Activated CD8-positive, alpha-beta T cell treated with anti-CD3 and anti-CD28 coated beads for 36 hours (primary cell): Measurements from ENCODE around the gene COQ3. TPM values are rescaled to one million over a fixed set of nuclear protein-coding genes. Genes with fewer than 3 reads are reported as not detected.

Experiments used
- ATAC-seq: fragments of 200-7000 bp; cut with Tn5 transposase; one replicate; pipeline ENCODE4 v1.10.0; 2021; ENCODE audit warnings: mild to moderate bottlenecking, moderate library complexity
- CTCF ChIA-PET: fragments of 350-600 bp; sonication (Branson Sonifier 250); formaldehyde crosslinking; loops from one replicate; lab custom pipeline; 2021; ENCODE audit warnings: antibody characterized with exemption; lab: Charles Lee
- POLR2A ChIA-PET: fragments of 350-600 bp; sonication (Branson Sonifier 250); formaldehyde crosslinking; loops from one replicate; lab custom pipeline; 2021; ENCODE audit warnings: antibody characterized with exemption; lab: Charles Lee
- DNase-seq: peaks from one replicate; pipeline ENCODE4 v3.0.0-alpha.2; 2020
- H3K27ac Mint-ChIP-seq: one replicate; pipeline ENCODE4 v1.8.0; 2021; ENCODE audit warnings: mild to moderate bottlenecking, mixed read lengths
- H3K27me3 Mint-ChIP-seq: one replicate; pipeline ENCODE4 v1.8.0; 2021; ENCODE audit warnings: mixed read lengths
- H3K36me3 Mint-ChIP-seq: one replicate; pipeline ENCODE4 v1.8.0; 2021; ENCODE audit warnings: low read depth, mixed read lengths
- H3K4me1 Mint-ChIP-seq: one replicate; pipeline ENCODE4 v1.8.0; 2021; ENCODE audit warnings: low read depth, mixed read lengths
- H3K4me3 Mint-ChIP-seq: one replicate; pipeline ENCODE4 v1.8.0; 2021; ENCODE audit warnings: mild to moderate bottlenecking, moderate library complexity, mixed read lengths
- H3K9me3 Mint-ChIP-seq: one replicate; pipeline ENCODE4 v1.8.0; 2021; ENCODE audit warnings: mixed read lengths
- intact Hi-C: fragments of 100-400 bp; cut with micrococcal nuclease; formaldehyde crosslinking; loops from one replicate; pipeline ENCODE4 v1.10.0; 2022
- total RNA-seq, 2 experiments: library from RNA; stranded (reverse); gene quantifications; one replicate each; pipeline ENCODE4 v1.2.3, GENCODE V29; 2021
- TF ChIP-seq, protein P1 (sequence below): fragments of 200-600 bp; IDR thresholded peaks from one replicate; pipeline ENCODE4 v1.8.0; 2022; ENCODE audit warnings: antibody characterized with exemption, mild to moderate bottlenecking

The COQ3 gene
- total RNA-seq, 2 experiments from 2014 or later, result 20.8 to 24.9 TPM

DNA sequence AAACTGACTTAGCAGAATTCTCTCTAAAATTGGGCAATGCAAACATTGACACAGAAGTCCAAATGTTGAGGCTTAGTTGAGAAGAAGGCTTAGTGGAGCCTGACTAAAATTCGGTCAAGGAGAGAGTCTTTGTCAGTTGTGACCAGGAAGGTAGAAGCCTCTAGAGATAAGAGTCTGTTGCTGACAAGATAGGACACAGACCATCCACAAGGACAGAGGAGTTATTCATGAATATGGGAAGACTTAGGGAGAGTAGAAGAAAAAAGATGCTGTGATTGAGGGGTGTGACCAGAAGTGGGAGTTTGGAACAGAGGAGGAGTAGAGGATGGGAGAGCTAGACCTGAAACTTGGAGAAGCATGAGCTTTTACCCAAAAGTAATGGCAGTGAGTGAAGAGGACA, 37.4 kb downstream of the COQ3 start:
- no peak overlapping the region for H3K27ac Mint-ChIP-seq
- H3K27me3 Mint-ChIP-seq, result peaks cover 43% of the 10 kb centered on the region

DNA sequence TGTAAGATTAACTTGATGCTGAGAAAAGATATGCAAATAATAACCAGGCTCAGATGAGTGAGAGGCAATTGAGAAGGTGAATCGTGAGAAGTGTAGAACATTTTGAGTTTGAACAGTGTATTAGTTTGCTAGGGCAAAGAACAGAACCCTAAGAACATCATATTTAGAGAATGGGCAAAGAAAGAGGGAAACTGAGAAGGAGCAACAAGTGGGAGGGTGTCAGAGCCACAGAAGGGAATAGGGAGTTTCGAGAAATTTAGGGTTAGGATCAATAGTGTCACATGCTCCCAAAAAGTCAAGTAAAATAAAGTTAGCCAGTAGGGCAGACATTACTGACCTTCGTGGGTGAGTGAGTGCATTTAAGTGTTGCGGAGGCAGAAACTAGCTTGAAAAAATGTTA, 39.0 kb downstream of the COQ3 start:
- ATAC-seq (no peak), DNase-seq (no peak)
- peaks cover 2% of the 10 kb centered on the region for H3K4me1 Mint-ChIP-seq
- peaks cover 52% of the 10 kb centered on the region for H3K27me3 Mint-ChIP-seq
- intact Hi-C loops, result no loop called here
- CTCF ChIA-PET, result interaction anchor here (1.4 kb wide), 1 partner anchor 12 kb away, joined by 3 read pairs; no protein-coding TSS in a partner anchor
- no peak overlapping the region for H3K4me3 Mint-ChIP-seq
- TF ChIP-seq, protein P1, sequence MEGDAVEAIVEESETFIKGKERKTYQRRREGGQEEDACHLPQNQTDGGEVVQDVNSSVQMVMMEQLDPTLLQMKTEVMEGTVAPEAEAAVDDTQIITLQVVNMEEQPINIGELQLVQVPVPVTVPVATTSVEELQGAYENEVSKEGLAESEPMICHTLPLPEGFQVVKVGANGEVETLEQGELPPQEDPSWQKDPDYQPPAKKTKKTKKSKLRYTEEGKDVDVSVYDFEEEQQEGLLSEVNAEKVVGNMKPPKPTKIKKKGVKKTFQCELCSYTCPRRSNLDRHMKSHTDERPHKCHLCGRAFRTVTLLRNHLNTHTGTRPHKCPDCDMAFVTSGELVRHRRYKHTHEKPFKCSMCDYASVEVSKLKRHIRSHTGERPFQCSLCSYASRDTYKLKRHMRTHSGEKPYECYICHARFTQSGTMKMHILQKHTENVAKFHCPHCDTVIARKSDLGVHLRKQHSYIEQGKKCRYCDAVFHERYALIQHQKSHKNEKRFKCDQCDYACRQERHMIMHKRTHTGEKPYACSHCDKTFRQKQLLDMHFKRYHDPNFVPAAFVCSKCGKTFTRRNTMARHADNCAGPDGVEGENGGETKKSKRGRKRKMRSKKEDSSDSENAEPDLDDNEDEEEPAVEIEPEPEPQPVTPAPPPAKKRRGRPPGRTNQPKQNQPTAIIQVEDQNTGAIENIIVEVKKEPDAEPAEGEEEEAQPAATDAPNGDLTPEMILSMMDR, result no peak
- no peaks in the 10 kb centered on the region for H3K36me3 Mint-ChIP-seq
- no peaks in the 10 kb centered on the region for H3K9me3 Mint-ChIP-seq
- no peak overlapping the region for H3K27ac Mint-ChIP-seq
- POLR2A ChIA-PET, result no interaction called here

More for the DNA sequence above, 37.4 kb downstream of the COQ3 start:
- Mint-ChIP-seq H3K4me1 (no peaks in the 10 kb centered on the region), H3K36me3 (no peaks in the 10 kb centered on the region), H3K4me3 (no peak overlapping the region), H3K9me3 (no peaks in the 10 kb centered on the region)
- TF ChIP-seq, protein P1, result no peak
- CTCF ChIA-PET, result no interaction called here
- ATAC-seq (no peak), DNase-seq (no peak)
- intact Hi-C loops, result no loop called here
- POLR2A ChIA-PET, result no interaction called here

DNA sequence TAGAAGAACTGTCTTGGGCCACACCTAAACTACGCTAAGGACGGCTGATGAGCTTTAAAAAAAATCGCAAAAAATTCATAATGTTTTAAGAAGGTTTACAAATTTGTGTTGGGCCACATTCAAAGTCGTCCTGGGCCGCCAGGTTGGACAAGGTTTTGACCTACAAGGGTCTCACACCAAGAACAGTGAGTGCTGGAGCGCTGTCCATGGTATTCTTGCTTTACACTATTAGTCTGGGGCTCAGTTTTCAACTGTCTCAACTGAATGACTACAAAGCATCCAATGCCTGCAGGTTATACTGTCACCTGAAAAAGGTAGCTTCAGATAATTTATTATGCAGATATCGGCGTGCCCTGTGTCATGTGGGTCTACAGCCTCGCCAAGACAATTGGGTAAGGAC, 40.9 kb downstream of the COQ3 start:
- Mint-ChIP-seq H3K27me3 (peaks cover 59% of the 10 kb centered on the region), H3K36me3 (no peaks in the 10 kb centered on the region), H3K4me3 (no peak overlapping the region), H3K27ac (no peak overlapping the region), H3K4me1 (peaks cover 2% of the 10 kb centered on the region), H3K9me3 (no peaks in the 10 kb centered on the region)
- ATAC-seq (no peak), DNase-seq (no peak)
- ChIA-PET POLR2A (no interaction called here), CTCF (interaction anchor here (1.7 kb wide), 1 partner anchor 19 kb away, joined by 4 read pairs; no protein-coding TSS in a partner anchor)
- intact Hi-C loops, result no loop called here
- TF ChIP-seq, protein P1, result no peak

DNA sequence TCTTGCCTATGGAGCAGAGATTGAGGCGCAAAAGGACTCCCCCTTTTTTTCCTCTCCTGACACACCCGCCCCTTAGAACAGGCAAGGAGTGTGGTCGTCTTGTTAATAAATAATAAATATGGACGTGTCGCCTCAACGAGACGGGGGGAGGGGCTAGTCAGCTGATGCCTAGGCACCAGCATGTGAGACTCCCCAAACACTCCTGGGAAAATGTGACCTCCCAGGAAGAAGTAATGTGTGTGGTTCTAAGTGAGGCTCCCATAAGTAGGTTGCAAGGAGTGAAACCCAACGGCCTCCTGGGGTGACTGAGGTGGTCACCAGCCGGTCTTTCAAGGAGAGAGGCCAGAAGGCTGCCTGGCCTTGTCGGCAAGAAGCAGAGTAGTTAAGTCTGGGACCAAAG, 43.4 kb downstream of the COQ3 start:
- TF ChIP-seq, protein P1, result no peak
- ChIA-PET POLR2A (no interaction called here), CTCF (no interaction called here)
- ATAC-seq, result no peak
- intact Hi-C loops, result no loop called here
- Mint-ChIP-seq H3K9me3 (no peaks in the 10 kb centered on the region), H3K36me3 (no peaks in the 10 kb centered on the region), H3K27ac (no peak overlapping the region), H3K27me3 (peaks cover 56% of the 10 kb centered on the region), H3K4me3 (no peak overlapping the region), H3K4me1 (peaks cover 2% of the 10 kb centered on the region)
- DNase-seq, result no peak

DNA sequence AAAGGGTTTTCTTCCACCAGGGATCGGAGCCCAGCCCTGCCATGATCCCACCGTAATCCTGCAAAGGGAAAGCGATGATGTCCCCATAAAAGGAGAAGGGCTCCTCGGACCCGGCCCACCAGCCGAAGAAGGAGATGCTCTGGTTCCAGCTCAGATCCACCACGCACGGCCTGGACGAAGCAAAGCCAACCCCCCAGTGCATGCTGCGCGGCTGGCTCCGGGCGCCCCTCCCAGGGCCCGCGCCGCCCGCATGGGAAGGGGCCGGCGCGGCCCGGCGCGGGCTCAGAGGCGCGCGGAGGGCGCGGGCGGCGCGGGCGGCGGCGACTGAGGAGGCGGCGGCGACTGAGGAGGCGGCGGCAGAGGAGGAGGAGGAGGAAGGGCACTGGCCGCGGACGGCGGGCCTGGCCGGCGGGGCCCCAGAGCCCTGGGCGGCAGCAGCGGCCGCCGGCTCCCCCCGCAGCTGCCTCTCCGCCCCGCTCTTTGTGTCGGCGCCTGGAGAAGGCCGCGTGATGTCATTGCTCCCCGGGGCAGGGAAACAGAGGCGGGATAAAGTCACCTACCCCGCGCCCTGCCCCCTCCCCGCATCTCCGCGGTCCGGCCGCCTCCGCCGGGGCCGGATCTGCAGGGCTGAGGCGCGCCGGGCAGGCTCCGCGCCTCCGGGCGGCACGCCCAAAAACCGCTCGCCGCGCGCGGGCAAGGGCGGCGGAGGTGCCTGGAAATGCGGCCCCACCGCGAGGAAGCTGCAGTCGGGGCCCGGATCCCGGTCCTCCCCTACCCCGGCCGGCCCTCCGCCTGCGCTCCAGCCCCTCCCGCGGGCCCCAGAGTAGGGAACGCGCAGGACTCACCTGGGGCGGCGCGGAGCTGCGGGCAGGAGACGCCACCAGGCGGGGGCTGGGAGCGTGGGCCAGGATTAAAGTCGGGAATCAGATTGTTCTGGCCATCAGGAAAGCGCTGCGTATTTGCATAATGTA, 44.5 kb downstream of the COQ3 start, which contains the start of gene FAXC:
Gene FAXC (minus strand): TSS at position 504 of the 971 bp plus-strand sequence. CDS start 302 bp downstream, at position 202.
- no peaks in the 10 kb centered on the region for H3K9me3 Mint-ChIP-seq
- H3K27ac Mint-ChIP-seq, result no peak within 1 kb of the TSS
- H3K36me3 Mint-ChIP-seq, result no peaks in the 10 kb centered on the region
- H3K4me1 Mint-ChIP-seq, result peaks cover 2% of the 10 kb centered on the region
- ChIA-PET POLR2A (no interaction called here), CTCF (interaction anchor here (2.8 kb wide), 1 partner anchor 19 kb away, joined by 13 read pairs; no protein-coding TSS in a partner anchor)
- intact Hi-C loops, result no loop called here
- peaks cover 53% of the 10 kb centered on the region for H3K27me3 Mint-ChIP-seq
- peak within 1 kb of the TSS; percentile 22 for H3K4me3 Mint-ChIP-seq
- ATAC-seq (peak; percentile 49), DNase-seq (peak; percentile 12)
- TF ChIP-seq, protein P1, result no peak
